H9 (cell line): ENCODE measurements around the gene TNKS2. TPM values are rescaled to one million over a fixed set of nuclear protein-coding genes. Genes with fewer than 3 reads are reported as not detected.
A peak's percentile ranks its signal among the peaks of the same experiment; 100 is the strongest.

Experiments used
- DNase-seq: peaks from one replicate; pipeline ENCODE4 v3.0.0-alpha.2; 2017
- H2AFZ ChIP-seq: one replicate; pipeline ENCODE4 v1.6.1; 2013; ENCODE audit warnings: mild to moderate bottlenecking, low read length, control low read depth, moderate library complexity
- H2AK5ac ChIP-seq: 2 replicates; pipeline ENCODE4 v1.6.1; 2013; ENCODE audit warnings: low read length, control low read depth, mixed read lengths; ENCODE audit not compliant: insufficient read length
- H2BK120ac ChIP-seq: one replicate; pipeline ENCODE4 v1.6.1; 2013; ENCODE audit warnings: low read depth, mild to moderate bottlenecking, low read length, control low read depth, inconsistent platforms; ENCODE audit not compliant: poor library complexity, severe bottlenecking
- H2BK12ac ChIP-seq: 2 replicates; pipeline ENCODE4 v1.6.1; 2013; ENCODE audit warnings: low read length, control low read depth, mixed read lengths, low read depth; ENCODE audit not compliant: insufficient read length
- H2BK15ac ChIP-seq: 2 replicates; pipeline ENCODE4 v1.6.1; 2013; ENCODE audit warnings: low read depth, low read length, control low read depth
- H2BK20ac ChIP-seq: one replicate; pipeline ENCODE4 v1.6.1; 2013; ENCODE audit warnings: low read depth, mild to moderate bottlenecking, low read length, control low read depth, inconsistent platforms; ENCODE audit not compliant: poor library complexity, severe bottlenecking
- H2BK5ac ChIP-seq: 2 replicates; pipeline ENCODE4 v1.6.1; 2013; ENCODE audit warnings: low read length, control low read depth, mixed read lengths; ENCODE audit not compliant: insufficient read length
- H3K14ac ChIP-seq: 2 replicates; pipeline ENCODE4 v1.6.1; 2013; ENCODE audit warnings: low read length, control low read depth; ENCODE audit not compliant: insufficient read depth
- H3K18ac ChIP-seq: 2 replicates; pipeline ENCODE4 v1.6.1; 2013; ENCODE audit warnings: low read depth, mild to moderate bottlenecking, mixed read lengths, low read length, control low read depth; ENCODE audit not compliant: insufficient read length
- H3K23ac ChIP-seq: 2 replicates; pipeline ENCODE4 v1.6.1; 2013; ENCODE audit warnings: low read length, control low read depth, mixed read lengths, low read depth; ENCODE audit not compliant: insufficient read length
- H3K23me2 ChIP-seq: 2 replicates; pipeline ENCODE4 v1.6.1; 2013; ENCODE audit warnings: low read depth, mild to moderate bottlenecking, mixed read lengths, low read length, control low read depth; ENCODE audit not compliant: insufficient read length, poor library complexity, severe bottlenecking
- H3K27ac ChIP-seq: 2 replicates; pipeline ENCODE4 v1.5.1; 2013; ENCODE audit warnings: low read length, control low read depth, mixed read lengths, low read depth; ENCODE audit not compliant: insufficient read length
- H3K27me3 ChIP-seq: 2 replicates; pipeline ENCODE4 v1.6.1; 2013; ENCODE audit warnings: low read length, control low read depth, inconsistent platforms; ENCODE audit not compliant: insufficient read depth
- H3K4ac ChIP-seq: 2 replicates; pipeline ENCODE4 v1.6.1; 2013; ENCODE audit warnings: low read depth, mild to moderate bottlenecking, control low read depth, inconsistent platforms, low read length, moderate library complexity
- H3K4me1 ChIP-seq: 2 replicates; pipeline ENCODE4 v1.6.1; 2013; ENCODE audit warnings: low read length, control low read depth, inconsistent platforms; ENCODE audit not compliant: insufficient read depth
- H3K4me2 ChIP-seq: 2 replicates; pipeline ENCODE4 v1.6.1; 2013; ENCODE audit warnings: low read length, control low read depth, mixed read lengths; ENCODE audit not compliant: insufficient read length, insufficient read depth
- H3K56ac ChIP-seq: 2 replicates; pipeline ENCODE4 v1.6.1; 2013; ENCODE audit warnings: low read depth, mild to moderate bottlenecking, mixed read lengths, low read length, control low read depth; ENCODE audit not compliant: insufficient read length
- H3K79me1 ChIP-seq: 2 replicates; pipeline ENCODE4 v1.6.1; 2013; ENCODE audit warnings: low read depth, mild to moderate bottlenecking, moderate library complexity, low read length, control low read depth, inconsistent platforms; ENCODE audit not compliant: insufficient read depth, poor library complexity, severe bottlenecking
- H3K79me2 ChIP-seq: 2 replicates; pipeline ENCODE4 v1.6.1; 2013; ENCODE audit warnings: low read length, control low read depth, inconsistent platforms; ENCODE audit not compliant: insufficient read depth
- H3K9ac ChIP-seq: 2 replicates; pipeline ENCODE4 v1.6.1; 2013; ENCODE audit warnings: low read length, control low read depth, mixed read lengths; ENCODE audit not compliant: insufficient read length; ENCODE audit errors: extremely low read depth
- H3K9me3 ChIP-seq: one replicate; pipeline ENCODE4 v1.6.1; 2013; ENCODE audit warnings: low read depth, low read length, inconsistent platforms; ENCODE audit not compliant: control insufficient read depth
- H3T11ph ChIP-seq: one replicate; pipeline ENCODE4 v1.6.1; 2013; ENCODE audit warnings: mild to moderate bottlenecking, low read length, control low read depth, inconsistent platforms
- H4K20me1 ChIP-seq: one replicate; pipeline ENCODE4 v1.6.1; 2013; ENCODE audit not compliant: control insufficient read depth, insufficient read length, insufficient read depth
- H4K5ac ChIP-seq: 2 replicates; pipeline ENCODE4 v1.6.1; 2013; ENCODE audit warnings: low read depth, mild to moderate bottlenecking, mixed read lengths, low read length, control low read depth; ENCODE audit not compliant: insufficient read length
- H4K8ac ChIP-seq: replicated peaks from 2 replicates; pipeline ENCODE4 v1.6.1; 2013; ENCODE audit warnings: low read length, control low read depth, mixed read lengths, low read depth; ENCODE audit not compliant: insufficient read length
- H4K91ac ChIP-seq: 2 replicates; pipeline ENCODE4 v1.6.1; 2013; ENCODE audit warnings: low read depth, mild to moderate bottlenecking, moderate library complexity, mixed read lengths, low read length, control low read depth; ENCODE audit not compliant: insufficient read length
- H3K27ac Mint-ChIP-seq, 3 experiments: 2 replicates in 2 of 3; 3 replicates in 1 of 3; pipeline ENCODE4 v1.8.0; 2020 to 2021; ENCODE audit warnings: mixed read lengths in 3 of 3, mild to moderate bottlenecking in 1 of 3, moderate library complexity in 1 of 3
- H3K27me3 Mint-ChIP-seq: 2 replicates; pipeline ENCODE4 v1.8.0; 2021; ENCODE audit warnings: low read depth, mild to moderate bottlenecking, moderate library complexity, mixed read lengths
- H3K36me3 Mint-ChIP-seq, 3 experiments: 2 replicates in 2 of 3; 3 replicates in 1 of 3; pipeline ENCODE4 v1.8.0; 2020 to 2021; ENCODE audit warnings: low read depth in 3 of 3, mixed read lengths in 3 of 3; ENCODE audit not compliant: insufficient read depth in 1 of 3
- H3K4me1 Mint-ChIP-seq, 2 experiments: 2 replicates each; pipeline ENCODE4 v1.8.0; 2020; ENCODE audit warnings: mixed read lengths in 2 of 2
- H3K4me3 Mint-ChIP-seq, 2 experiments: 2 replicates in 1 of 2; 3 replicates in 1 of 2; pipeline ENCODE4 v1.8.0; 2020 to 2021; ENCODE audit warnings: mild to moderate bottlenecking in 2 of 2, mixed read lengths in 2 of 2, moderate library complexity in 1 of 2
- H3K9me3 Mint-ChIP-seq, 2 experiments: 2 replicates in 1 of 2; 3 replicates in 1 of 2; pipeline ENCODE4 v1.8.0; 2020; ENCODE audit warnings: mild to moderate bottlenecking in 2 of 2, mixed read lengths in 2 of 2, moderate library complexity in 1 of 2
- WGBS: extraction: QIAGEN DNeasy Blood & Tissue Kit; methylation state at CpG from one replicate; pipeline ENCODE4 v1.1.7; 2013; ENCODE audit warnings: missing lambda C conversion rate, low lambda C conversion rate, mixed read lengths; ENCODE audit not compliant: insufficient read length; ENCODE audit errors: extremely low coverage; 5-methylcytosine and 5-hydroxymethylcytosine counted together
- total RNA-seq: library from RNA; stranded (reverse); gene quantifications from 2 replicates; pipeline ENCODE4 v1.2.1, GENCODE V29; 2021
- TF ChIP-seq, protein P1 (sequence below): fragments of 200-600 bp; sonication (generic); conservative IDR thresholded peaks from 3 replicates; pipeline ENCODE4 v1.8.0; 2021; ENCODE audit warnings: antibody characterized with exemption, mild to moderate bottlenecking

The TNKS2 gene
- total RNA-seq, 1 experiment from 2014 or later: 58.9 TPM

DNA sequence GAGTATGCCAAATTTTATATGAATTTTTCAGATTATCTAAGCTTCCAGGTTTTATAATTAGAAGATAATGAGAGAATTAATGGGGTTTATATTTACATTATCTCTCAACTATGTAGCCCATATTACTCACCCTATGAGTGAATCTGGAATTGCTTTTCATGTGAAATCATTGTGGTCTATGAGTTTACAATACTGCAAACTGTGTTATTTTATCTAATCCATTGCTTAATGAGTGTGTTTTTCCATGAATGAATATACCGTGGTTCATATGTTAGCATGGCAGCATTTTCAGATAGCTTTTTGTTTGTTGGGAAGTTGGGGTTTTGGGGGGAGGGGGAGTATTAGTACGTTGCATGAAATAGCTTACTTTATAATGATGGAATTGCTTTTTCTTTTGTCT, 66.5 kb downstream of the TNKS2 start:
- no peak overlapping the region for H3K4me2 ChIP-seq
- H2AFZ ChIP-seq: no peak overlapping the region
- no peak overlapping the region for H2AK5ac ChIP-seq
- peaks cover 35 to 40% of the 10 kb centered on the region in 2 experiments for H3K4me1 Mint-ChIP-seq
- 100% methylated on average over 1 of the region's 2 CpGs for WGBS
- peaks cover 12% of the 10 kb centered on the region; the same call in 1 of the 2 replicates for H3K4me1 ChIP-seq
- H3K27ac Mint-ChIP-seq: peak overlapping the region; percentile 22 to 87 (median 63); a peak in 4 of 7 replicates
- H3K56ac ChIP-seq: no peak overlapping the region
- no peaks in the 10 kb centered on the region for H3K9me3 ChIP-seq
- no peak overlapping the region for H3K14ac ChIP-seq
- TF ChIP-seq, protein P1, sequence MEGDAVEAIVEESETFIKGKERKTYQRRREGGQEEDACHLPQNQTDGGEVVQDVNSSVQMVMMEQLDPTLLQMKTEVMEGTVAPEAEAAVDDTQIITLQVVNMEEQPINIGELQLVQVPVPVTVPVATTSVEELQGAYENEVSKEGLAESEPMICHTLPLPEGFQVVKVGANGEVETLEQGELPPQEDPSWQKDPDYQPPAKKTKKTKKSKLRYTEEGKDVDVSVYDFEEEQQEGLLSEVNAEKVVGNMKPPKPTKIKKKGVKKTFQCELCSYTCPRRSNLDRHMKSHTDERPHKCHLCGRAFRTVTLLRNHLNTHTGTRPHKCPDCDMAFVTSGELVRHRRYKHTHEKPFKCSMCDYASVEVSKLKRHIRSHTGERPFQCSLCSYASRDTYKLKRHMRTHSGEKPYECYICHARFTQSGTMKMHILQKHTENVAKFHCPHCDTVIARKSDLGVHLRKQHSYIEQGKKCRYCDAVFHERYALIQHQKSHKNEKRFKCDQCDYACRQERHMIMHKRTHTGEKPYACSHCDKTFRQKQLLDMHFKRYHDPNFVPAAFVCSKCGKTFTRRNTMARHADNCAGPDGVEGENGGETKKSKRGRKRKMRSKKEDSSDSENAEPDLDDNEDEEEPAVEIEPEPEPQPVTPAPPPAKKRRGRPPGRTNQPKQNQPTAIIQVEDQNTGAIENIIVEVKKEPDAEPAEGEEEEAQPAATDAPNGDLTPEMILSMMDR: no peak
- no peak overlapping the region for H2BK120ac ChIP-seq
- H3K79me1 ChIP-seq: no peaks in the 10 kb centered on the region
- no peak overlapping the region for H3K4ac ChIP-seq
- no peak overlapping the region for H3K27ac ChIP-seq
- no peak overlapping the region for H2BK12ac ChIP-seq
- no peaks in the 10 kb centered on the region for H3K9me3 Mint-ChIP-seq
- no peak overlapping the region for H4K91ac ChIP-seq
- H2BK5ac ChIP-seq: no peak overlapping the region
- no peaks in the 10 kb centered on the region; the same call in 1 of the 2 replicates for H3K79me2 ChIP-seq
- no peak overlapping the region for H4K5ac ChIP-seq
- no peaks in the 10 kb centered on the region for H4K20me1 ChIP-seq
- H3K27me3 ChIP-seq: no peaks in the 10 kb centered on the region
- no peak overlapping the region for H2BK15ac ChIP-seq
- no peak overlapping the region for H3K9ac ChIP-seq
- H3K36me3 Mint-ChIP-seq: peaks cover 3 to 37% (median 28%) of the 10 kb centered on the region in 3 experiments; a peak in 5 of 7 replicates
- no peak overlapping the region for H2BK20ac ChIP-seq
- no peak overlapping the region for H3K4me3 Mint-ChIP-seq
- no peak overlapping the region for H3T11ph ChIP-seq
- no peak overlapping the region for H4K8ac ChIP-seq
- no peak overlapping the region for H3K18ac ChIP-seq
- DNase-seq: no peak
- H3K27me3 Mint-ChIP-seq: no peaks in the 10 kb centered on the region
- H3K23ac ChIP-seq: no peak overlapping the region
- H3K23me2 ChIP-seq: no peaks in the 10 kb centered on the region
